Ishikawa (cell line): ENCODE measurements around the gene TM4SF1.

Source experiments
- CEBPB ChIP-seq: IDR thresholded peaks from 2 replicates; pipeline ENCODE4 v1.6.1; 2012
- CREB1 ChIP-seq: IDR thresholded peaks from 2 replicates; pipeline ENCODE4 v1.6.1; 2012; ENCODE audit warnings: low read depth
- EGR1 ChIP-seq: IDR thresholded peaks from 2 replicates; pipeline ENCODE4 v1.6.1; 2012
- EP300 ChIP-seq: IDR thresholded peaks from 2 replicates; pipeline ENCODE4 v1.6.1; 2012; ENCODE audit warnings: borderline replicate concordance
- FOXM1 ChIP-seq: IDR thresholded peaks from 2 replicates; pipeline ENCODE4 v1.6.1; 2012; ENCODE audit warnings: low read depth, borderline replicate concordance
- MAX ChIP-seq: IDR thresholded peaks from 2 replicates; pipeline ENCODE4 v1.6.1; 2012
- NFIC ChIP-seq: IDR thresholded peaks from 2 replicates; pipeline ENCODE4 v1.6.1; 2012
- RAD21 ChIP-seq: IDR thresholded peaks from 2 replicates; pipeline ENCODE4 v1.6.1; 2012; ENCODE audit warnings: low read depth
- REST ChIP-seq: IDR thresholded peaks from 2 replicates; pipeline ENCODE4 v1.6.1; 2012; ENCODE audit warnings: low read depth, mild to moderate bottlenecking
- TAF1 ChIP-seq: IDR thresholded peaks from 2 replicates; pipeline ENCODE4 v1.6.1; 2012; ENCODE audit warnings: low read depth, mild to moderate bottlenecking
- TCF12 ChIP-seq: IDR thresholded peaks from 2 replicates; pipeline ENCODE4 v1.6.1; 2012; ENCODE audit warnings: low read depth
- TEAD4 ChIP-seq: IDR thresholded peaks from 2 replicates; pipeline ENCODE4 v1.6.1; 2012
- YY1 ChIP-seq: IDR thresholded peaks from 2 replicates; pipeline ENCODE4 v1.6.1; 2012; ENCODE audit warnings: low read depth
- ZBTB7A ChIP-seq: IDR thresholded peaks from 2 replicates; pipeline ENCODE4 v1.6.1; 2012; ENCODE audit warnings: low read depth
- TF ChIP-seq, protein P1 (sequence below): IDR thresholded peaks from 2 replicates; pipeline ENCODE4 v1.6.1; 2012

TM4SF1 gene

DNA sequence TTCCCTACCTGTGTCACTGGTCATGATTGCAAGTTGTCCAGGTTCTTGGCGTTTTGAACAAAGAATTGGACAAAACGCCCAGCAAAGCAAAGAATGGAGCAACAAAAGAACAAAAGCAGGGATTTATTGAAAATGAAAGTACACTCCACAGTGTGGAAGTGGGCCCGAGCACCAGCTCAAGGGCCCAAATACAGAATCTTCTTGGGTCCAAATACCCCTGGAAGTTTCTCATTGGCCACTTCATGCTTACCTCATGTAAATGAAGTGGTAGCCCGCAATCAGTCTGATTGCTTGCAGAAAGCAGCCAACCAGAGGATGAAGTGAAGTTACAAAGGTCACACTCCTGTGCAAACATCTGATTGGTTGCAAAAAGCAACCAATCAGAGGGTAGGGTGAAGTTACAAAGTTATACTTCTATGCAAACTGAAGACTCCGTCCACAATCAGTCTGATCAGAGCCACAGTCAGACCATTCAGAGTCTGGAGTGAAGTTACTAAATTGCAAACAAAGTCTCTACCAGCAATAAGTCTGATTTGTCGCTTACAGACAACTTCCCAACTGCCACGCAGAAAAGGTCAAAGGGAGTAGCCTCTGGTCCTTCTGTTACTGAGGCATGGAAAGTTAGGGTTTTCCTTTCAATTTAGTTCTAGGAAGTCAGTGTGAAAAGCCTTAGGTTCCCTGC, 8.3 kb upstream of the TM4SF1 start:
- TF ChIP-seq EP300 (no peak), YY1 (no peak), TEAD4 (no peak), CEBPB (no peak), NFIC (no peak), TAF1 (no peak), CREB1 (no peak), REST (no peak), TCF12 (no peak), ZBTB7A (no peak), EGR1 (no peak), FOXM1 (no peak), RAD21 (no peak), MAX (no peak)
- TF ChIP-seq, protein P1, sequence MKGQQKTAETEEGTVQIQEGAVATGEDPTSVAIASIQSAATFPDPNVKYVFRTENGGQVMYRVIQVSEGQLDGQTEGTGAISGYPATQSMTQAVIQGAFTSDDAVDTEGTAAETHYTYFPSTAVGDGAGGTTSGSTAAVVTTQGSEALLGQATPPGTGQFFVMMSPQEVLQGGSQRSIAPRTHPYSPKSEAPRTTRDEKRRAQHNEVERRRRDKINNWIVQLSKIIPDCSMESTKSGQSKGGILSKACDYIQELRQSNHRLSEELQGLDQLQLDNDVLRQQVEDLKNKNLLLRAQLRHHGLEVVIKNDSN, result no peak

GRCh38 chr3:149384911-149385321, 7.5 kb upstream of the TM4SF1 start:
- TF ChIP-seq YY1 (no peak), REST (no peak), NFIC (no peak), RAD21 (no peak), TAF1 (no peak), EGR1 (no peak), TEAD4 (no peak), ZBTB7A (no peak), MAX (no peak), TCF12 (no peak), CEBPB (no peak), FOXM1 (no peak), EP300 (no peak), CREB1 (no peak)
- TF ChIP-seq, protein P1, result no peak

- TF ChIP-seq YY1 (no peak), REST (no peak), CEBPB (no peak), ZBTB7A (no peak), EP300 (no peak), CREB1 (no peak), FOXM1 (no peak), TAF1 (no peak), NFIC (no peak), RAD21 (no peak), TEAD4 (no peak), TCF12 (no peak), MAX (no peak), EGR1 (no peak)
- TF ChIP-seq, protein P1, result no peak
Observed at GRCh38 chr3:149384167-149384566, 6.7 kb upstream of the TM4SF1 start.
